KG1 (cell line): ENCODE data around the gene RHBDF2.
A peak's percentile ranks its signal among the peaks of the same experiment; 100 is the strongest.
"Not testable (repeated sequence)": the region's sequence is repeated elsewhere in the genome, so short reads cannot be mapped to it uniquely, and the experiment has no call there.

Experiments used
- DNase-seq: peaks from one replicate; lab custom pipeline; 2025; lab: John Stamatoyannopoulos, UW

Gene RHBDF2

GRCh38 chr17:76524598-76525512 is 23.6 kb upstream of the RHBDF2 start:
- DNase-seq = no peak

GRCh38 chr17:76523084-76524037 is 22.1 kb upstream of the RHBDF2 start:
- peak; percentile 27 for DNase-seq

- not testable (repeated sequence) for DNase-seq
Measured at GRCh38 chr17:76521683-76522082, 20.5 kb upstream of the RHBDF2 start.

- DNase-seq = no peak
Measured at GRCh38 chr17:76521262-76521661, 20.0 kb upstream of the RHBDF2 start.

GRCh38 chr17:76519048-76519966 is 18.1 kb upstream of the RHBDF2 start:
- no peak for DNase-seq

GRCh38 chr17:76517638-76518038 is 16.4 kb upstream of the RHBDF2 start:
- no peak for DNase-seq

- peak; percentile 33 for DNase-seq
Measured at GRCh38 chr17:76515274-76515949, 14.2 kb upstream of the RHBDF2 start.

GRCh38 chr17:76514355-76514754 is 13.1 kb upstream of the RHBDF2 start:
- DNase-seq = not testable (repeated sequence)

GRCh38 chr17:76513306-76513692 is 12.1 kb upstream of the RHBDF2 start:
- no peak for DNase-seq

- no peak for DNase-seq
Measured at GRCh38 chr17:76512366-76513305, 11.4 kb upstream of the RHBDF2 start.

GRCh38 chr17:76511668-76512365 is 10.6 kb upstream of the RHBDF2 start:
- no peak for DNase-seq

- DNase-seq = no peak
Measured at GRCh38 chr17:76510831-76511244, 9.6 kb upstream of the RHBDF2 start.

- not testable (repeated sequence) for DNase-seq
Measured at GRCh38 chr17:76508472-76509063, 7.3 kb upstream of the RHBDF2 start.

- peak; percentile 63 for DNase-seq
Measured at GRCh38 chr17:76506408-76507345, 5.5 kb upstream of the RHBDF2 start.

GRCh38 chr17:76504117-76504516 is 2.9 kb upstream of the RHBDF2 start:
- no peak for DNase-seq

- DNase-seq = no peak
Measured at GRCh38 chr17:76502341-76503211, 1.4 kb upstream of the RHBDF2 start.
